SK-N-MC (cell line): ENCODE data around the gene CSNK1D.
"Not testable (repeated sequence)": the region's sequence is repeated elsewhere in the genome, so short reads cannot be mapped to it uniquely, and the experiment has no call there.

Experiments
- EZH2 ChIP-seq: fragments of 200-600 bp; sonication (generic); IDR thresholded peaks from one replicate; pipeline ENCODE4 v1.6.1; 2017; ENCODE audit warnings: antibody characterized with exemption
- FOXP2 ChIP-seq: optimal IDR thresholded peaks from 2 replicates; pipeline ENCODE3; 2011; ENCODE audit warnings: mild to moderate bottlenecking, moderate library complexity; ENCODE audit not compliant: insufficient read depth; ENCODE audit errors: extremely low read length, control extremely low read depth
- POLR2AphosphoS5 ChIP-seq: IDR thresholded peaks from 2 replicates; pipeline ENCODE4 v1.6.1; 2012; ENCODE audit warnings: mild to moderate bottlenecking, low read depth, low read length, borderline replicate concordance

DNA sequence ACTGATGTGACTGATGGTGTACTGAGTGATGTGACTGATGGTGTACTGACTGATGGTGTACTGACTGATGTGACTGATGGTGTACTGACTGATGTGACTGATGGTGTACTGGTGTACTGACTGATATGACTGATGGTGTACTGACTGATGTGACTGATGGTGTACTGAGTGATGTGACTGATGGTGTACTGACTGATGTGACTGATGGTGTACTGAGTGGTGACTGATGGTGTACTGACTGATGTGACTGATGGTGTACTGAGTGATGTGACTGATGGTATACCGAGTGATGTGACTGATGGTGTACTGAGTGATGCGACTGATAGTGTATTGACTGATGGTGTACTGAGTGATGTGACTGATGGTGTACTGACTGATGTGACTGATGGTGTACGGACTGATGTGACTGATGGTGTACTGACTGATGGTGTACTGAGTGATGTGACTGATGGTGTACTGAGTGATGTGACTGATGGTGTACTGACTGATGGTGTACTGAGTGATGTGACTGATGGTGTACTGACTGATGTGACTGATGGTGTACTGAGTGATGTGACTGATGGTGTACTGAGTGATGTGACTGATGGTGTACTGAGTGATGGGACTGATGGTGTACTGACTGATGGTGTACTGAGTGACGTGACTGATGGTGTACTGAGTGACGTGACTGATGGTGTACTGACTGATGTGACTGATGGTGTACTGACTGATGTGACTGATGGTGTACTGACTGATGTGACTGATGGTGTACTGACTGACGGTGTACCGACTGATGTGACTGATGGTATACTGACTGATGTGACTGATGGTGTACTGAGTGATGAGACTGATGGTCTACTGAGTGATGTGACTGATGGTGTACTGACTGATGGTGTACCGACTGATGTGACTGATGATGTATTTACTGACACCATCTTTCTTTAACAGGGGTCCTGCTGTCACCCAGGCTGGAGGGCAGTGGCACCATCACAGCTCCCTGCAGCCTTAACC lies 13.2 kb downstream of the CSNK1D start:
- TF ChIP-seq EZH2, POLR2AphosphoS5, FOXP2: not testable (repeated sequence)
